Skeletal muscle tissue (tissue), 4 donors: ENCODE measurements around the gene ARHGEF28. TPM values are rescaled to one million over a fixed set of nuclear protein-coding genes. Genes with fewer than 3 reads are reported as not detected.
A peak's percentile ranks its signal among the peaks of the same experiment; 100 is the strongest.

Experiments
- H3K27ac ChIP-seq: one replicate; pipeline ENCODE4 v1.7.0; 2013; ENCODE audit warnings: mild to moderate bottlenecking, low read depth, low read length, inconsistent platforms
- H3K27me3 ChIP-seq, 3 donors: one replicate each; pipeline ENCODE4 v1.7.0; 2013; ENCODE audit warnings: low read length in 3 of 3; ENCODE audit not compliant: control insufficient read depth in 3 of 3, insufficient read depth in 3 of 3
- H3K36me3 ChIP-seq, 3 donors: one replicate each; pipeline ENCODE4 v1.7.0; 2013; ENCODE audit warnings: low read length in 3 of 3; ENCODE audit not compliant: control insufficient read depth in 3 of 3, insufficient read depth in 3 of 3
- H3K4me1 ChIP-seq, 3 donors: one replicate each; pipeline ENCODE4 v1.7.0; 2013; ENCODE audit warnings: low read length in 3 of 3, mild to moderate bottlenecking in 3 of 3; ENCODE audit not compliant: control insufficient read depth in 3 of 3, insufficient read depth in 3 of 3
- H3K4me3 ChIP-seq, 3 donors: one replicate each; pipeline ENCODE4 v1.7.0; 2013; ENCODE audit warnings: low read length in 3 of 3
- H3K9ac ChIP-seq, 3 donors: one replicate each; pipeline ENCODE4 v1.7.0; 2013; ENCODE audit warnings: low read length in 3 of 3, mild to moderate bottlenecking in 3 of 3, moderate library complexity in 2 of 3, low read depth in 1 of 3
- H3K9me3 ChIP-seq, 3 donors: one replicate each; pipeline ENCODE4 v1.7.0; 2013; ENCODE audit warnings: low read length in 3 of 3; ENCODE audit not compliant: control insufficient read depth in 3 of 3
- total RNA-seq: library from RNA; depleted of rRNA; stranded (reverse); fragments of >200 nt; gene quantifications from one replicate; pipeline ENCODE4 v1.2.3, GENCODE V29; 2014
- donor health status: Osteomylitis.

The ARHGEF28 gene, protein sequence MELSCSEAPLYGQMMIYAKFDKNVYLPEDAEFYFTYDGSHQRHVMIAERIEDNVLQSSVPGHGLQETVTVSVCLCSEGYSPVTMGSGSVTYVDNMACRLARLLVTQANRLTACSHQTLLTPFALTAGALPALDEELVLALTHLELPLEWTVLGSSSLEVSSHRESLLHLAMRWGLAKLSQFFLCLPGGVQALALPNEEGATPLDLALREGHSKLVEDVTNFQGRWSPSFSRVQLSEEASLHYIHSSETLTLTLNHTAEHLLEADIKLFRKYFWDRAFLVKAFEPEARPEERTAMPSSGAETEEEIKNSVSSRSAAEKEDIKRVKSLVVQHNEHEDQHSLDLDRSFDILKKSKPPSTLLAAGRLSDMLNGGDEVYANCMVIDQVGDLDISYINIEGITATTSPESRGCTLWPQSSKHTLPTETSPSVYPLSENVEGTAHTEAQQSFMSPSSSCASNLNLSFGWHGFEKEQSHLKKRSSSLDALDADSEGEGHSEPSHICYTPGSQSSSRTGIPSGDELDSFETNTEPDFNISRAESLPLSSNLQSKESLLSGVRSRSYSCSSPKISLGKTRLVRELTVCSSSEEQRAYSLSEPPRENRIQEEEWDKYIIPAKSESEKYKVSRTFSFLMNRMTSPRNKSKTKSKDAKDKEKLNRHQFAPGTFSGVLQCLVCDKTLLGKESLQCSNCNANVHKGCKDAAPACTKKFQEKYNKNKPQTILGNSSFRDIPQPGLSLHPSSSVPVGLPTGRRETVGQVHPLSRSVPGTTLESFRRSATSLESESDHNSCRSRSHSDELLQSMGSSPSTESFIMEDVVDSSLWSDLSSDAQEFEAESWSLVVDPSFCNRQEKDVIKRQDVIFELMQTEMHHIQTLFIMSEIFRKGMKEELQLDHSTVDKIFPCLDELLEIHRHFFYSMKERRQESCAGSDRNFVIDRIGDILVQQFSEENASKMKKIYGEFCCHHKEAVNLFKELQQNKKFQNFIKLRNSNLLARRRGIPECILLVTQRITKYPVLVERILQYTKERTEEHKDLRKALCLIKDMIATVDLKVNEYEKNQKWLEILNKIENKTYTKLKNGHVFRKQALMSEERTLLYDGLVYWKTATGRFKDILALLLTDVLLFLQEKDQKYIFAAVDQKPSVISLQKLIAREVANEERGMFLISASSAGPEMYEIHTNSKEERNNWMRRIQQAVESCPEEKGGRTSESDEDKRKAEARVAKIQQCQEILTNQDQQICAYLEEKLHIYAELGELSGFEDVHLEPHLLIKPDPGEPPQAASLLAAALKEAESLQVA (N-terminal part only)
- total RNA-seq: 8.4 TPM

DNA sequence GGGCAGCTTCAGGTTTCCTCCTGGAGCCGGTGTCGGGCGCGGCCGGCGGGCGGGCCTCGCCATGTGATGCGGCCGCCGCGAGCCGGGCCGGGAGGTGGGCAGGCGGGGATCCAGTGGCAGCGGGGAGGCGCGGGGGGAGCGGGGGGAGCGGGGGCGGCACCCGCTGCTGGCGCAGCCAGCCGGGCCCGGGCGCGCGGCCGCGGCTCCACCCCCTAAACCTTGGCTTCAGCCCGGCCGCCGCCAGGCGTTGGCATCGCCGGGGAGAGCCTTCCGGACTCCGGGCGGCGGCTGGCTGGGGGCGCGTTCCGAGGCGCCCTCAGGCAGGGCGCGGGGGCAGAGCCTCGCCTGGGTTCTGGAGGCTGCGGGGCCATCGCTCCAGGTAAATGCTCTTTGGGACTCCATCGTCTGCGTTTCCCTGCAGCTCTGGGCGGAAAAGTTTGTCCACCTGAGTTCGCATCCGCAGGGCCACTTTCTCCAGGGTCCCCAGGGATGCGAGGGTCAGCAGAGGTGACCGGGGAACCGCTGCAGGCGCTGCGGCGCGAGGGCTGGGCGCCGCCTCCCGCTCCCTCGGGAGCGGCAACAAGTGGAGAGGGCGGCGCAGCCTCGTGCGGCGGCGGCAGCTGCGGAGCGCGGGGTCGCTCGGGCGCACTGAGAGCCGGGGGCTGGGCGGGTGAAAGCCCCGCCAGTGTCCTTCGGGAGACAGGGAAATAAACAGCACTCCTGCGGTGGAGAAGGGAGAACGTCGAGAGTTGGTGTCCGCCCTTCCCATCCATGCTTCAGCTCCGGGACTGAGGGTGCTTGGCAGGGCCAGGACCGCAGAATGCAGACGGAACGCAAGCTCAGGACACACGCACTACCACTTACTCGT lies at the start of gene ARHGEF28:
Gene ARHGEF28, plus strand, starts transcription at position 253 of the 868 bp plus-strand sequence. CDS start 58,656 bp downstream, outside the sequence.
- Histone ChIP-seq H3K4me3 (peak within 1 kb of the TSS; percentile 67 to 79 (median 75)), H3K27me3 (no peaks in the 10 kb centered on the region), H3K9me3 (no peaks in the 10 kb centered on the region), H3K36me3 (no peaks in the 10 kb centered on the region), H3K9ac (peak within 1 kb of the TSS; percentile 61 to 80 (median 63)), H3K27ac (peak within 1 kb of the TSS; percentile 69), H3K4me1 (peaks cover 5 to 18% (median 6%) of the 10 kb centered on the region in 3 donors)

DNA sequence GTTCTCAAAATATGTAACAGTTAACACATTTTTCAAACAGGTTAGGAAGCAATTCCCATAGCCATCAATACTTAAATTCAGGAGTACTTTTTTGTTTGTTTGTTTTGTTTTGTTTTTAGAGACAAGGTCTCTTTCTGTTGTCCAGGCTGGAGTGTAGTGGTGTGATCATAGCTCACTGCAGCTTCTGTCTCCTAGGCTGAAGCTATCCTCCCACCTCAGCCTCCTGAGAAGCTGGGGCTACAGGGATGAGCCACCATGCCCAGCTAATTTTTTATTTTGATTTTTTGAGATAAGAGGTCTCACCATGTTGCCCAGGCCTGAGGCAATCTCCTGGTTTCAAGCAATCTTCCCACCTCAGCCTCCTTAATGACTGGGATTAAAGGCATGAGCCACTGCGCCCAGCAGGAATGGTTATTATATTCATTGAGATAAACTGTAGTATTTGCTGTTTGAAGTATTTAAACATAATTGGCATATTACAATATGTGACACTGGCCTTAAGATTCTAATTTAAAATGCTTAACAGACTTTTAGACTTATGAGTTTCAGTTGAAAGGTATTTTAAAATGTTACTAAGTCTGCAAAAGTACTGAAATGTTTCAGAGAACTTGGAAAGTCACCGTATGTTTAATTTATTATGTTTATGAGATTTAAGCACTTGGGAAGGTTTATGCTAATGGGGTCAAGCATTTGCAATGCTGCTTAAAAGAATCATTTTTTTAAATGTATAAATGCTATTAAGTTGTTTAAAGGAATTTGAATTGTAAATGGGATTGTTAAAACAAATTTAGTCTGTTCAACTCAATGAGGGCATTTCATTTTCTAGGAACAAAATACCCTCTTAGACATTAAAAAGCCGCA lies 43.5 kb upstream of the ARHGEF28 start:
- H3K36me3 ChIP-seq: peaks cover 16 to 33% (median 31%) of the 10 kb centered on the region in 3 donors
- H3K4me3 ChIP-seq: no peak overlapping the region
- H3K9me3 ChIP-seq: no peaks in the 10 kb centered on the region

DNA sequence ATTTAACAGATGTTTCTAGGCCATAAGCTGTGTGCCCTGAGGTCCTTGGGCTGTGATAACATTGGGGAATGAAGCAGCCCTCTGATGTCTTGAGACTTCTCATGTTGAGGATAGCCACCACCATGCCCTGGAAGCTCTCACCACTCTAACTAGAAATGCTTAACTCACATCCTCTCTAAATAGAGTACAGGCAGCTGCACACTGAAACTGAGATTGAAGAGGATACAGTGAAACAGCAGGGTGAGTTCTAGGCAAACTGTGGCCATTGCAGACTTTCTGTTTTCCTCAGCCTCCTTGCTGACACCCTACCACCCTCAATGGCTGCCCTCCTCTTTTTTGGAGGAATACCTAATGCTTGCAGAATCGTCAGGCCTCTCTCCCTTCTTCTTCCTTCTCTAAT lies 38.1 kb upstream of the ARHGEF28 start:
- no peaks in the 10 kb centered on the region for H3K9me3 ChIP-seq
- no peak overlapping the region for H3K9ac ChIP-seq
- H3K27ac ChIP-seq: no peak overlapping the region
- no peaks in the 10 kb centered on the region for H3K27me3 ChIP-seq
- H3K4me3 ChIP-seq: no peak overlapping the region
- H3K36me3 ChIP-seq: no peaks in the 10 kb centered on the region
- H3K4me1 ChIP-seq: no peaks in the 10 kb centered on the region

More for the DNA sequence above, 43.5 kb upstream of the ARHGEF28 start:
- H3K4me1 ChIP-seq: no peaks in the 10 kb centered on the region
- H3K27me3 ChIP-seq: no peaks in the 10 kb centered on the region
- no peak overlapping the region for H3K9ac ChIP-seq
- H3K27ac ChIP-seq: no peak overlapping the region

DNA sequence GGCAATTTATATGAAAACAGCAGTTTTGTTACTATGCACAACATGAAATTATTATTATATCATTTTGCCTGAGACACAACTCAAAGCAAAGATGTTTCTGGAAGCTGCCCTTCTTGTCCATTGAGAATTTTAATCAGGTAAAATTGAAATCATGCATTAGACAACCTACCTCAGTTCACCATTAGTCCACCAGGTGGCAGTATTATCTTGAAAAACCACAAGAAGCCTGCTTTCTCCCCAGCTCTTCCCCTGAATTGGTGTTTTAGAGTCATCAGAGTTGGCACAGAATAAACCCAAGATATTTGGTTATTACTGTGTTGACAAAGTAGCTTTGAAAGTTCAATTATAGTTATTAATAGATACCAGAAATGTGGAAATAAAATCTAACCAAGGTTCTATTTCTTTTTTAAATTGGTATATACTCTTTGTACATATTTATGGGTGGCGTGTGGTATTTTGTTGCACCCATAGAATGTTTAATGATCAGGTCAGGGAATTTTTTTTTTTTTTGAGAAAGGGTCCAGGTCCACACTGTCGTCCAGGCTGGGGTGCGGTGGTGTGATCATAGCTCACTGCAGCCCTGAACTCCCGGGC lies 34.8 kb upstream of the ARHGEF28 start:
- no peaks in the 10 kb centered on the region for H3K27me3 ChIP-seq
- no peak overlapping the region for H3K9ac ChIP-seq
- no peaks in the 10 kb centered on the region for H3K36me3 ChIP-seq
- no peak overlapping the region for H3K4me3 ChIP-seq
- H3K27ac ChIP-seq: no peak overlapping the region
- H3K9me3 ChIP-seq: no peaks in the 10 kb centered on the region
- no peaks in the 10 kb centered on the region for H3K4me1 ChIP-seq

DNA sequence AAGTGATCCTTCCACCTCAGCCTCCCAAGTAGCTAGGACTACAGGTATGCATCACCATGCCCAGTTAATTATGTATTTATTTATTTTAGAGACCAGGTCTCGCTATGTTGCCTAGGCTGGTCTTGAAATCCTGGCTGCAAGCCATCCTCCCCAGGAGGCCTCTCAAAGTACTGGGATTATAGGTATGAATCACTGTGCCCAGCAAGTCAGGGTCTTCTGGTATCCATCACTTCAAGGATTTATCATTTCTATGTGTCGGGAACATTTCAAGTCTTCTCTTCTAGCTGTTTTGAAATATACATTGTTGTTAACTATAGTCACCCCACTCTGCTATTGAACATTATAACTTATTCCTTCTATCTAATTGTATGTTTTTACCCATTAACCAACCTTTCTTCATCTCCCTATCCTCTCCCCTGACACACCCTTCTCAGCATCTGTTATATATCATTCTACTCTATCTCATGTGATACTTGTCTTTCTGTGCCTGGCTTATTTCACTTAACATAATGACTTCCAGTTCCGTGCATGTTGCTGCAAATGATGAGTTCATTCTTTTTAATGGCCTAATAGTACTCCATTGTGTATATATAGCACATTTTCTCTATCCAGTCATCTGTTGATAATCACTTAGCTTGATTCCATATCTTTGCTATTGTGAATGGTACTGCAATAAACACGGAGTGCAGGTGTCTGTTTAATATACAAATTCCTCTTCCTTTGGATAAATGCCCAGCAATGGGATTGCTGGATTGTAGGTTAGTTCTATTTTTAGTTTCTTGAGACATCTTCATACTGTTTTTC lies 34.1 kb upstream of the ARHGEF28 start:
- H3K27me3 ChIP-seq: no peaks in the 10 kb centered on the region
- no peaks in the 10 kb centered on the region for H3K9me3 ChIP-seq
- H3K4me3 ChIP-seq: no peak overlapping the region
- H3K36me3 ChIP-seq: no peaks in the 10 kb centered on the region
- H3K4me1 ChIP-seq: no peaks in the 10 kb centered on the region
- H3K9ac ChIP-seq: no peak overlapping the region
- no peak overlapping the region for H3K27ac ChIP-seq

DNA sequence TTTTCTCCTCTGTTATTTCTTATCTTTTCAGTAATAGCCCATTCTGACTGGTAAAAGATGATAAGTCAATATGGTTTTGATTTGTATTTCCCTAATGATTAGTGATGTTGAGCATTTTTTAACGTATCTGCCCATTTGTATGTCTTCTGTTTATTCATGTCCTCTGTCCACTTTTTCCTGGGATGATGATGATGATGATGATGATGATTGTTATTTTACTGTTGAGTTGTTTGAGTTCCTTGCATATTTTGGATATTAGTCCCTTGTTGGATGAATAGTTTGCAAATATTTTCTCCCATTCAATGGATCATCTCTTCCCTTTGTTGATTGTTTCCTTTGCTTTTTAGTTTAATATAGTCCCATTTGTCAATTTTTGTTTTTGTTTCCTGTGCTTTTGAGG lies 33.4 kb upstream of the ARHGEF28 start:
- Histone ChIP-seq H3K36me3 (no peaks in the 10 kb centered on the region), H3K27ac (no peak overlapping the region), H3K4me1 (no peaks in the 10 kb centered on the region), H3K9ac (no peak overlapping the region), H3K9me3 (no peaks in the 10 kb centered on the region), H3K4me3 (no peak overlapping the region), H3K27me3 (no peaks in the 10 kb centered on the region)

DNA sequence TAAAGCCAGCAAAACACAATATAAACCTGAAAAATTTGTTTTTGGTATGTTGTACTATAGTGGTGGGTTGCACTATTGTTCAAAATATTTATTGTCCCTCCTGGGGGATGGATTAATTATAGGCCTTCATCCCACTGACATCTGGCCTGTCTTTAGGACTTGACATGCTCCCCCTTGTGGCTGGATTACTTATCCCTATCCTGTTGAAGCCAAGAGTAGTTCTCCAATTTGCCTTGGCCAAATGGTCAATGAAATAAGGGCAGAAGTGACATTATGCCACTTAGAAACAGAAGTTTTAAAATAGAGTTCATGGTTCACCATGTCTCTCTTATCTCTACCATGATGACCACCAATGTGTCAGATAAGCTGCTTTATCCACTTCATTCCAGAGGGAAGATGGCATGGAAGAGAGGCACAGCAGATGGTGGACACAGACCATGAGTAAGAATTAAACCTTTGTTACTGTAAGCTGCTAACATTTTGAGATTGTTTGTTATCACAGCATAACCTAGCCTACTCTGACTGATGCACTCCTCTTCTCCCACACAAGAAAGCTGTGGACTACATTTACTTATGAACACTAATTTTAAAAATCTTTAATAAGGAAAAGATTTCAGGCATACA lies 29.2 kb upstream of the ARHGEF28 start:
- H3K36me3 ChIP-seq: no peaks in the 10 kb centered on the region
- H3K27me3 ChIP-seq: no peaks in the 10 kb centered on the region
- H3K4me1 ChIP-seq: no peaks in the 10 kb centered on the region
- no peak overlapping the region for H3K27ac ChIP-seq
- no peaks in the 10 kb centered on the region for H3K9me3 ChIP-seq
- no peak overlapping the region for H3K9ac ChIP-seq
- no peak overlapping the region for H3K4me3 ChIP-seq
